GM19043 (cell line): ENCODE data around the gene NUTM2E.
A peak's percentile ranks its signal among the peaks of the same experiment; 100 is the strongest.
"Not testable (repeated sequence)": the region's sequence is repeated elsewhere in the genome, so short reads cannot be mapped to it uniquely, and the experiment has no call there.

Source experiments
- ATAC-seq: cut with Tn5 transposase; IDR thresholded peaks from one replicate; pipeline ENCODE4 v1.9.1; 2021; ENCODE audit warnings: low read depth; ENCODE audit not compliant: unreplicated experiment

The NUTM2E gene

DNA sequence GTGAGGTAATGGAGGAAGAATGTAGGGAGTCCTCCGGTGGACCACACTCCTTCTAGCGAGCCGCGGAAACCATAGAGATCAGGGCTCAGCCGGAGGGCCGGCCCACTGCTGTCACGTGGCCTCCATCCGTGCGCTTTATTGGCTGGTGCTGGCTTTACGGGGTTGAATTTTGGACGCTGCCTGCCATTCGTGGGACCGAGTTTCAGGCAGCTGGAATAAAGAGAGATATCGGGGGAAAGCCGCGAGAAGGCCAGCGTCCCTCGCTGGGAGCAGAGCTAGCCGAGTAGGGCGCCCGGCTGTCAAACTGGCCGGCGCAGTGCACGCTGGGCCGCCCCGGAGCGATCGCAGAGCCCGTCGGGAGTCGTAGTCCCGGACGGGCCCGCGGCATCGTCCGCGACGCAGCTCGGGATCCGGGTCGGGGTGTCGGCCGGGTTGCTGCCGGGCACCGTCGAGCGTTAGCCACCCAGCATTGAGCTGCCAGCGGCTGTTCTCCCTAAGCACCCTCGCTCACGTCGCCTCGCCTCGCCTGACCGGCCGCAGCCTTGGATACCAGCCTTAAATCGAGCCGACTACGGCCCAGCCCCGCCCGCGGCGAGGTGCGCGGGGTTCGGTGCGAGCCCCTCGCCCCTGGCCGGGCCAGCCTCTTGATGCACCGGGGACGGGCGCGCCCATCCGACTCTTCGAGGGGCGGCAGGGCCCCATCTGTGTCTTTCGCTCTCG, at the start of gene NUTM2E:
Gene NUTM2E, plus strand, starts transcription at position 244 of the 720 bp plus-strand sequence. CDS start 15,002 bp downstream, outside the sequence.
- peak; percentile 87 for ATAC-seq

- ATAC-seq = not testable (repeated sequence)
These were observed 48.5 kb upstream of the NUTM2E start for GRCh38 chr10:79777997-79778396.

DNA sequence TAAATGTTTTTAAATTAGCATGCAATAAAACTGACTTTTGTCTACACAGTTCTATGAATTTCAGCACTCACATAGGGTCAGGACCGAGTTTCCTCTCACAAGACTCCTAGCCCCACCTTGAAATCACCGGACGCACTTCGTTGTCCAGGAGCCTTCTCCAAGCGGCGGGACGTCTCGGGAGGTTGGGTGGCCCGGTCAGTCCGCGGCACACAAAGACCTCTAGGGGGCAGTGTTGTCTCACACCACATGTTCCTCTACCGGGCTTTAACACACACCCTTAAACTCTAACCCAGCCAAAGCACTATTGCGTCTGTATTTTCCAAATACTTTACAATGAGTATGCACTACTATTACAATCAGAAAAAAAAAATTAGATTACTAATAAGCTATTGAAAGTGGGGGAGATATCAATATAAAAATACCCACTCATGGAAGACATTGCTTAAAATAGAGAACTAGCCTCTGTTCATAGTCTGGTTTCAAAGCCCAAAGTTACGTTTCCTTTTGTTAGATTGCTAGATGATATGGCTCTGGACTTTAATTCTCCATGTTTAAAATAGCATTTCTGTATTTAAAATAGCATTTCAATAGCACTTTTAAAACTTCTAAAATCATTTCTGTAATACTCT, 47.1 kb upstream of the NUTM2E start:
- ATAC-seq = peak; percentile 96

GRCh38 chr10:79779992-79780391, 46.5 kb upstream of the NUTM2E start:
- ATAC-seq = not testable (repeated sequence)

GRCh38 chr10:79781584-79781983, 45.0 kb upstream of the NUTM2E start:
- not testable (repeated sequence) for ATAC-seq

DNA sequence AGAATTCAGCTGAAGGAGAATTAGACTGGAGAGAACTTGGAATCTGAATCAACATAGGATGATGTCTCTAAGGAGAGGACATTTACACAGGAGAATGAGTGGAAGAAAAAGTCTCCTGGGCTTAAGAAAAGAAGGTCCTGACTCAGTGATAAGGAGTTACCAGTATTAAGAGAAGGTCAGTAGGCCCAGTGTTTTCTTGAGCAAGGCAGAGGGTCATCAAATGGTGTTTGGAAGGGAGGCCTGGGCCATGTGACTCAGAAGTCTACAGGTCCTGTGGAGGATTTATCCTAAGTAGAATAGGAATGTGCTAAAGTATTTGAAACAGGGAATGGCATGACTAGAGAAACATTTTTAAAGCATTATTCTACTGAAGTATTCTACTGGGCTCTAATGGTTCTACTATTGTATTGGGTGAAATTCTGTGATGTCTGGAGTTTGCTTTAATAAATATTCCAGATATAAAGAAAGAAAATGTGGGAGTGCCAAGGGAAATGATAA, 39.0 kb upstream of the NUTM2E start:
- ATAC-seq = not testable (repeated sequence)

DNA sequence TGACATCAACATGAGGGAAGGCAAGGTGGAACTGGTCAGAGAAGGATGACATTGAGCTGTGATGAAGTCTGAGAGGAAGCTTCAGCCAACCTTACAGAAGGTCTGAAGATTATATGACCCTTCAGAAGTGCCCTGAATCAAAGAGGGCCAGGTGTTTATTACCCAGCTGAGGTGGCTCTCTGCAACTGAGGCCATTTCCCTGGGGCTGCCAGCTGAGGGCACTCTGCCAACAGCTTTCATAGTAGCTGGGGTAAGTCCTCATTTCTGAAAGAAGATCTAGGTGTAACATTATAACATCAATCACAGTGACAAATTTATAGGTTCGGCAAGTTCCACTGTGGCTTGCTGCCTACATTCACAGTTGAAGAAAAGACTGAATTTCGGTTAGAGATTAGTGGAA, 37.2 kb upstream of the NUTM2E start:
- not testable (repeated sequence) for ATAC-seq

GRCh38 chr10:79791906-79792517, 34.5 kb upstream of the NUTM2E start:
- ATAC-seq = not testable (repeated sequence)

DNA sequence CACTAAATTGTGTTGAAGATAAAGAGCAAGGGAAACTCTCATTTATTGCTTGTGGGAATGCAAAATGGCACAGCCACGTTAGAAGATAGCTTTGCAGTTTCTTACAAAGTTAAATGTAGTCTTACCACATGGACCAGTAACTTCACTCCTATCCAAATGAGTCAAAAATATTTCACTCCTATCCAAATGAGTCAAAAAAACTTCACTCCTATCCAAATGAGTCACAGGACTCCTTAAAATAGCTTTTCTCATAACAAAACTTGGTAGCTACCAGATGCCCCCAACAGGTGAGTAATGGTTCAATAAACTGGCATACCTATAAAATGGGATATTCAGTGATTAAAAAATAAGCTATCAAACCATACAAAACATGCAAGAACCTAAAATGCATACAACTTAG, 27.2 kb upstream of the NUTM2E start:
- not testable (repeated sequence) for ATAC-seq

- ATAC-seq = not testable (repeated sequence)
These were observed 20.7 kb upstream of the NUTM2E start for GRCh38 chr10:79805857-79806256.

DNA sequence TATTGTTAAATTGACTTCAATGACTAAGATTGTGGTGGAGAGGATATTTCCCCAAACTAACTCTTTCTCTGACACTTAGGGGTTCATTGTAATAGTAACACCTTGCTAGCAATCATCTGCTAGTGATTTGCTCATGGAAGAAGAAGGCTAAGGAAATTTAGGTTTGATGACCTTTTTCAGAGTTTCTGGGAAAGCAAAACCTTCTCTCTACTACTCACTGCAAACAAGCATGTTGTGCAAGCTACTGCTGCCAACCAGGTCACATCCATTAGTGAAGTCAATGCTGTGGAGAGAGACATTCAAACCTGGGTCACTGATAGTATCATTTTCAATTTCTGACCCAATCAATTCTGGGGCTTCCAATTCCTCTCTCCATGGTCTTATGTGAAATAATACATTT, 14.6 kb upstream of the NUTM2E start:
- not testable (repeated sequence) for ATAC-seq

DNA sequence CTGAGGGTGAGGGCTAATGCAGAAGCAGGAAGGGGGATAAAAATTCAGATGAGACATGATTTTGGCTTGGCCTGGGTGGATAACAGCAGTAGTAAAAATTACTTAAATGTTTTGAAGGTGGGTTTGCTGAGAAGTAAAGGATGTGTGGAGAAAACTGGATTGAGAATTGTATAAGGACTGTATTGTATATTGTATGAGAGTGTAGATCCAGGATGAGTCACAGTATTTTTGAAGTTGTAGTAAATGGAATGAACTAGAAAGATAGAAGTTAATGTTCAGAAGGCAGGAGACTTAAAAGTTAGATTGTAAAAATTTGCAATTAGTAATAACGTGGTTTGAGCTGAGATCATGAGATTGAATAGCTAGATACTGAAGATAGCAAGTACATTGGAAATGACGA, 10.2 kb upstream of the NUTM2E start:
- ATAC-seq = not testable (repeated sequence)

- not testable (repeated sequence) for ATAC-seq
These were observed 3.2 kb upstream of the NUTM2E start for GRCh38 chr10:79823387-79823786.

DNA sequence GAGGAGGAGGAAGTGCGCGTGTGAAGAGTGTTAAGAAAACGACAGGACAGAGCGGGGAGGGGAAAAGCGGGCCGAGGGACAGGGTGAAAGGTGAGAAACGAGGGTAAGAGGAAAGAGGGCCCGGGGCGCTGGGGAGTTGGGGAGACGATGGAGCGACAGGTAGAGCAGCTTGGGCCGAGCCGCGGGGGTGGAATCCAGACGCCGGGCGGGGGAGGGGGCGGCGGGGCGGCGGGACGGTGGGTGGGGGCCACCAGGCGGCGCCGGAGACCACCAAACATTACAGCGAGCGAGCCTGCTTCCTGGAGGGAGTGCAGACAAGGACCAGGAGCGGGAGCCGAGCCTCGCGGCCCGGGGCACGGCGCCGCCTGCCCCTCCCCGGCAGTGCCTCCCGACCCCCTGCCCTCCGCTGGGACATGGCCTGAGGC, 940 bp upstream of the NUTM2E start:
- not testable (repeated sequence) for ATAC-seq

- not testable (repeated sequence) for ATAC-seq
These were observed 426 bp upstream of the NUTM2E start for GRCh38 chr10:79826131-79826495.

- not testable (repeated sequence) for ATAC-seq
These were observed 7.3 kb downstream of the NUTM2E start for GRCh38 chr10:79833833-79834232.

DNA sequence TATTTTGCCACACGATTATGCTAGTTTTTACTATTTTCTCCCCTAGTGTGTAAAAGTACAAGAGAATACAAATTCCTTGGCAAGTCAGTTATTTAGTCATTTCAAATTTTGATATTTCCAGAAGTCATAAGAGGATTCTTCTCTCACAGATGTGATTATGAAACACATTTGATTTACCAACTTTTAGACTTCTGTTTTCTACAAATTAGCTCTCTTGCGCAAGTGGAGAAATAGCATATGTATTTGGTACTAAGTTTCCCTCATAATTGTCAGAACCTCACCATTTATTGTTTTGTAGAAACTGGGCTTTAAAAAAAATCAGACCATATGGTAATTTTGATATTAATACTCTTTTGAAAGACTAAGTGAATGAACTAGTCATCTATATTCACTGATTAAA, 9.4 kb downstream of the NUTM2E start:
- ATAC-seq = not testable (repeated sequence)

GRCh38 chr10:79836891-79837290, 10.4 kb downstream of the NUTM2E start:
- not testable (repeated sequence) for ATAC-seq

GRCh38 chr10:79838441-79838840, 11.9 kb downstream of the NUTM2E start:
- ATAC-seq = not testable (repeated sequence)

GRCh38 chr10:79853191-79853854, 26.8 kb downstream of the NUTM2E start:
- ATAC-seq = not testable (repeated sequence)

GRCh38 chr10:79862269-79862668, 35.7 kb downstream of the NUTM2E start:
- not testable (repeated sequence) for ATAC-seq
